NCI-H1436 (cell line): ENCODE results near the gene AGAP1.
"Not testable (repeated sequence)": the region's sequence is repeated elsewhere in the genome, so short reads cannot be mapped to it uniquely, and the experiment has no call there.

Experiments
- DNase-seq: peaks from one replicate; lab custom pipeline; 2025; lab: John Stamatoyannopoulos, UW

AGAP1 gene

DNA sequence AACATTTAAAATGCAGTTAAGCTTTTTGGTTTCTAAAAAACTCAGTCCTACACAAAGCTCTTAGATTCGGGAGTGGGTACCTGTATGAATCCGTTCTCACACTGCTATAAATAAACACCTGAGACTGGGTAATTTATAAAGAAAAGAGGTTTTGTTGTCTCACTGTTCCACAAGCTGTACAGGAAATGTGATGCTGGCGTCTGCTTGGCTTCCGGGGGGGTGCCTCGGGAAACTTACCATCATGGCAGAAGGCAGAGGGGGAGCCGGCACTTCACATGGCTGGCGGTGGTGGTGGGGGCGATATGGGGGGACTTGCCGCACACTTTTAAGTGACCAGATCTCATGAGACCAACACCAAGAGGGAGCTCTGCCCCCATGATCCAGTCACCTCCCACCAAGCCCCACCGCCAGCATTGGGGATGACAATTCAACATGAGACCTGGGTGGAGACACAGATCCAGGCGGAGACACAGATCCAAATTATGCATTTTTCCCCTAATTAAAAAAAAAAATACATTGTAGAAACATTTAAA lies 451.8 kb downstream of the AGAP1 start:
- no peak for DNase-seq

DNA sequence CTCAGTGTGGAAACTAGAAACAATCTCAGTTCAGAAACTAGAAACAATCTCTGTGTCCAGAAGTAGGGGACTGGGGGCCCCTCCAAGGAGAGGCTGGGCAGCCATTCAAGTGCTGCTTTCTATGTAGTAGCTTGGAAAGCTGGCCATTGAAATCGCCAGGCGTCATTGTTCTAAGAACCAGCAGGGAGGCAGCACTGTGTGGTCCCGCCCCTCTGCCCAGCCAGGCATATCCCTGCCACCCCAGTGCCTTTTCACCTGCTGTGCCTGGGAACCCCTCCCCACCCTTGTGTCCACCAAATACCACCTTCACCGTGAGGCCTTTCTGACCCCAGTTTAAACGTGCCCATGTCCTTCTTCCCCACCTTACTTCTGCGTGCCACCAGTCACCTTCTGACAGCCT lies 452.7 kb downstream of the AGAP1 start:
- DNase-seq, result no peak

GRCh38 chr2:235947055-235947454 lies 453.2 kb downstream of the AGAP1 start:
- not testable (repeated sequence) for DNase-seq

- DNase-seq, result no peak
These were observed 456.0 kb downstream of the AGAP1 start for GRCh38 chr2:235949567-235950472.

DNA sequence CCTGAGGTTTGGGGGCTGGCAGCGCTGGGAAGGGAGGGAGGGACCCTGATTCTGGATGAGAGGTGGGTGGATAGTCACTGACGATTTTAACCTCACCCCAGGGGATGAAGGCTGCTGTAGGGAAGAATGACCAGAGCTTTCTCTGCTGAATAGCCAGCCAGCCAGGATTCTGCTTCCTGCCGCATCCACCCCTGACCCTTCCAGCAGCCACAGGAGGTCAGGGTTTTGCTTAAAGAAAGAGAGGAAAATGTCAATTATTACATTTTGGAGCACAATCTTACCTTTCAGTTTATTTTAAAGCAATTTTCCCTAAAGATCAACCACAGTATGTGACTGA lies 456.6 kb downstream of the AGAP1 start:
- DNase-seq, result no peak

GRCh38 chr2:235951493-235951892 lies 457.6 kb downstream of the AGAP1 start:
- DNase-seq, result no peak

DNA sequence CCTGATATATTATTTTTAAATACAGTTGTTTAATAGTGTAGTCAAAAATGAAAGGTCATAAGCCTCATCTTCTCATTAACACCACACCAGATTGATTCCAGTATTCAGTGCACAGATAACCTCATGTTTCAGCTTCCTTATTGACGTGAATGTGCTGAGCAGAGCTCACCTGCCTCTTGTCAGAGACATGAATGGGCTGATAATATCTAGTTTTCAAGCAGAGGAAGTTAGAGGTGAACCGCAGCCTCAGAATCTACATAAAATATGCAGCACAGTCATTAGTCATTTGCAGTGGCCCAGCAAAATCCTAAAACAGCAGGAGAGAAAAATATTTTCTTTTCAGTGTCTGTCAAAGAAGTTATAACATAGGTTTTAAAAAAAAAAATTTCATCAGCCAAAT lies 458.1 kb downstream of the AGAP1 start:
- no peak for DNase-seq

DNA sequence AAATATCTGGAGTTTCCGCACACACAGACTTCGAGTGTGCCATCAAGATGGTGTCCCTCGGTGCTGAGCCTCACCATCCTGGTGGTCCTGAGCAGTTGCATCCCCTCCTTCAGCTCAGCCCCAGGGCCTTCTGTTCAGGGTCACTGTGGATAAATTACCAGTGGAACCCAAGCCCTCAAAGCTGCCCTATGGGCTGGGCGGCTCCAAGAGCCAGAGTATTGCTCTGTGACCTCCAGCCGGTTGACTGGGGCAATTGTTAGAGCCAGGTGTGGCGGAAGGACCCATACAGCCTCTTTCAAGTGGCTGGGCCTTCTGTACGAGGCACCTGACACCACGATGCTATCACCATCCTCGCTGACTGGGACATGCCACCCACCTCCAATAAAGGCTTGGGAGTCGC lies 458.9 kb downstream of the AGAP1 start:
- no peak for DNase-seq

DNA sequence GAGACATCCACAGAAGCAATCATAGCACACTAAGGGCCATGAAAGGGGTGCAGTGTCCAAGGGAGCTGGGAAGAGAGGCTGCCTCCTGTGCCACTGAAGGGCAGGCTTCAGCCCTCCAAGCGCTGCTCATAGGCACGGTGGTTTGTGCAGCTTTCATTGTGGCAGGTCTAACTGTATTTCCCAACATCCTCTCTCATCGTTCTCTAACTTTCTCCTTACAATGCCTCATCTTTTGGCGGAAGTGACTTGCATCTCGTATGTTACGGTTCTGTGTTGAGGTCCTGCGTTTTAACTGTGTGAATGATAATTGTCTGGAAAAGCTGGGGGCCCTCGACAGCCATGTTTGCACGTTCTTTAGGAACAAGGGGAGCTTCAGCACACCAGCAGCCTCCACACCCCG lies 460.4 kb downstream of the AGAP1 start:
- DNase-seq, result no peak

- no peak for DNase-seq
These were observed 461.1 kb downstream of the AGAP1 start for GRCh38 chr2:235954888-235955480.

DNA sequence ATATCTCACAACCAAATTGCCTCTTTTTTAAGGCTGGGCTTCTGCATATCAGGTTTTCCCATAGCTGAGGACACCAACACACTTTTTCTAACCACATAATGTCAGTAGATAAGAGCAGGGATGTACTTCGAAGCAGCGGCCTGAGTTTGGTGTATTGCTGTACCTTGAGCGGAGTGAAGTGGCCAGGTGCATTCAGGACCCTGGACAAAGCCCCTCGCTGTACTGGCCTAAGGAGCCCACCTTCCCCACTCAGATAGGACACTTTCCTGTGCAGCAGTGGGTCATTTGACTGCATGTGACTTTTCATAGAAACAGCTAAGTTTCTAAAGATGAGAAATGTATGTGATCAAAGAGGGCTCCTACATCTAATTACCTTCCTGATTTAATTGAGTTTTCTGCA lies 461.8 kb downstream of the AGAP1 start:
- no peak for DNase-seq

DNA sequence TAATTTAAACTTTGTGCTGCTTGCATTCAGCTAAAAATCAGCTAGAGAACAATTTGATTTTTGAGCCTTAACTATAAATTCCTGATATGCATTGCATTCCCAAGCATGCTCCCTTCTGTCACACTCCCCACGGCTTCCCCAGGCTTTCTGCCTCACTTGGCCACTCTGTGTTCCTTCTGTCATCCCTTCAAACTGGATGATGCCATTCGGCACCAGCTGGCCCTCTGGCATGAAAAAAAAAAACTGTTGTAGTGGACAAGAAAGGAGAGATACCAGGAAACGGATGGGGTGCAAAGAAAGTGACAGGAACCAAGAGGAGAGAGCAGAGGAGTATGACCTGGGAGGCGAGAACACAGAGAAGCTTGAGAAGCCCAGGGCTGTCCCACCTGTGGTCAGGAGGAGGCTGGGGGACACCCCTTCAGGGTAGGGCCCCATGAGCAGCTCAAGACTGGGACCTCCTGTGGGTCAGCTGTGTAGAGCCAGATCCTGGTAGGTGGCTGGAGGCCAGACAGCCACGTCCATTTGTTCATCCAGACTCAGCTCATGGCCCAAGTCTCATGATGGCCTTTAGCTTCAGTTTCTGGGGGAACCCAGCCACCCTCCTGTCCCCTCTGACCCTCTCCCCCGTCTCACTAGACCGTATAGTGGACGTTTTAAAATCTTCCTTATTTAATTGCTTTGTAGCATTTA lies 462.6 kb downstream of the AGAP1 start:
- no peak for DNase-seq

- no peak for DNase-seq
These were observed 463.4 kb downstream of the AGAP1 start for GRCh38 chr2:235957251-235957650.

- DNase-seq, result no peak
These were observed 464.5 kb downstream of the AGAP1 start for GRCh38 chr2:235958221-235958930.

GRCh38 chr2:235958931-235959410 lies 465.1 kb downstream of the AGAP1 start:
- no peak for DNase-seq

DNA sequence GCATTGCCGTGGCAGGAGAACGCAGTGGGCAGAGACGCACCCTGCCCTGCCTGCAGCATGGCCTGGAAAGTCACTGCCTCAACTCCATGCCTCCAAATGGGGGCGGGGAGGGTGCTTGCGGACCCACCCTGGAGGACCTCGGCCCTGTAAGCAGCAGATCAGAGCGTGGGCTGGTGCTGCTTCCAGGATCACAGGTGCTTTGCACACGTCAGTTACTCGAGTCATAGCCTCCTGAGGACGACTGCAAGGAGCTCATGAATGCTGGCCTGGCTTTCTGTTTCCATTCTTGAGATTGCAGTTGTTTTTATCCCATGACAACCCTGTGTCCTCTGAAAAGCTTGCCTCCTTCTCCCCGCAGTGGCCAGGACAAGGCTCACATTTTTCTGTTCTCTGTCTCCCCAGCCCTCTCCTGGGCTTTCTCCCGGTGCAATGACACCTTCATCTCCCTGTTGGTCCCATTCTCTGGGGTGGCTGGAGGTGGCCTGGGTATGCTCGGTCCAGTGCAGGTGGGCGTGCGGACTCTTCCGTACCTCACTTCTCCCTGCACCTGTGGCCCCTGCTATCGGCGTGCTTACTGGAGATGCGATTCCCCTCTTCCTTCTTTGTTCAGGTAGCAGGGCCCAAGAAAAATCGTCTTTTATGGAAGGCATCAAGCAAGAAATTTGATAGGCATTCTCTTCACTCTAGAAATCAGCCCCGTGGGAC lies 466.3 kb downstream of the AGAP1 start:
- no peak for DNase-seq

GRCh38 chr2:235960716-235961640 lies 467.1 kb downstream of the AGAP1 start:
- DNase-seq, result no peak

GRCh38 chr2:235961711-235962110 lies 467.9 kb downstream of the AGAP1 start:
- DNase-seq, result no peak

DNA sequence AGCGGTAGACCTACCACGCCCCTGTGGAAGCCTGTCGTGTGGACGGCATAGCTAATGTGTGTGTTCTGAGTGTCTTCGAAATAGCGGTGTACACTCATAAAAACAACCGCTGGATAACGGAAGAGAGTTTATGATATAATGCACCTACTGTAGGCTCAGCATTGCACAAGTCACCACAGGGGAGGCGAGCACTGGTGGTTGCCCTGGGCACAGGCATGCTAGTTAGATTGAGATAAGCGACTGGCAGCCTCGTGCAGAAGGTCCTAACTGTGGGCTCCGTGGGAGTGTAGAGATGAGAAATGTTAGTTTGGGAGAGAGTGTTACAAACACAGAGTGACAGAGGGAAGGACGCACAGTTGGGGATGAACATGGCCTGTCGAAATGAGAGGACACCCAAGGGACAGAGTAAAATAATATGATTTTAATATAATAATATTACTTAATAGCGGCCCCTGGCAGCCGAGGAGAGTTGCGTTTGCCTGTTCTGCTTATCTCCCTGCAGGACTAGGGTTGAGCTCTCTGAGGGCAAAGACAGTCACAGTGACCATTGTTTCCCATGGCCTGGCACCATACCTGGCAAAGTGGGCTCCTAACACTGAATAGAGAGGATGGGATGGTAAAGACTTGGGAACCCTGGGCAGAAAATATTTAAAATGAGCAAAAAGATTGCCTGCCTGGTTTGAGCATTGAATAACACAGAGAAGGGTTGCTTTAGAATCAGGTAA lies 470.2 kb downstream of the AGAP1 start:
- no peak for DNase-seq
